Esophagus muscularis mucosa (tissue), 4 donors: Measurements from ENCODE around the gene KIAA1614. TPM values are rescaled to one million over a fixed set of nuclear protein-coding genes. Genes with fewer than 3 reads are reported as not detected.

ENCODE experiments used
- DNase-seq: peaks from one replicate; pipeline ENCODE4 v3.0.0-alpha.2; 2017; ENCODE audit errors: extremely low spot score
- H3K27ac ChIP-seq, 4 donors: fragments of 200-600 bp; sonication (generic); replicated peaks in 1 of 4; 1 replicate in 3 of 4; 2 replicates in 1 of 4; pipeline ENCODE4 v1.5.1; 2016 to 2019; ENCODE audit warnings: mild to moderate bottlenecking in 1 of 4
- H3K27me3 ChIP-seq, 4 donors: fragments of 200-600 bp; sonication (generic); one replicate each; pipeline versions ENCODE4 v1.5.1 to v1.6.0; 2016 to 2019
- H3K36me3 ChIP-seq, 4 donors: fragments of 200-600 bp; sonication (generic); one replicate each; pipeline ENCODE4 v1.5.1; 2016 to 2019
- H3K4me1 ChIP-seq, 4 donors: fragments of 200-600 bp; sonication (generic); one replicate each; pipeline ENCODE4 v1.5.1; 2016 to 2019
- H3K4me3 ChIP-seq, 4 donors: fragments of 200-600 bp; sonication (generic); 1 replicate in 2 of 4; 2 replicates in 2 of 4; pipeline ENCODE4 v1.5.1; 2016 to 2019; ENCODE audit warnings: mild to moderate bottlenecking in 4 of 4, moderate library complexity in 1 of 4
- H3K9me3 ChIP-seq, 4 donors: fragments of 200-600 bp; sonication (generic); 1 replicate in 3 of 4; 2 replicates in 1 of 4; pipeline ENCODE4 v1.5.1; 2016 to 2019
- CTCF ChIP-seq, 3 experiments: fragments of 200-600 bp in 2 of 3; fragments of 450-650 bp in 1 of 3; sonication (generic) in 2 of 3; IDR thresholded peaks; one replicate each; pipeline ENCODE4 v1.5.1; 2017 to 2019; ENCODE audit warnings: antibody characterized with exemption in 3 of 3, mild to moderate bottlenecking in 2 of 3, moderate library complexity in 1 of 3
- EP300 ChIP-seq: sonication (generic); formaldehyde crosslinking; IDR thresholded peaks from one replicate; pipeline ENCODE4 v1.6.1; 2017; ENCODE audit warnings: antibody characterized with exemption
- POLR2A ChIP-seq: fragments of 450-650 bp; IDR thresholded peaks from one replicate; pipeline ENCODE4 v1.6.1; 2017; ENCODE audit warnings: antibody characterized with exemption, moderate library complexity, mild to moderate bottlenecking, low read depth
- POLR2AphosphoS5 ChIP-seq, 2 donors: sonication (generic); formaldehyde crosslinking; IDR thresholded peaks; one replicate each; pipeline ENCODE4 v1.6.1; 2017; ENCODE audit warnings: antibody characterized with exemption in 2 of 2
- WGBS: methylation state at CpG from one replicate; pipeline ENCODE4 v1.1.5; 2018; 5-methylcytosine and 5-hydroxymethylcytosine counted together
- intact Hi-C: fragments of 100-400 bp; cut with DNase I; formaldehyde crosslinking; loops from one replicate; pipeline ENCODE4 v1.15.1; 2023
- total RNA-seq, 4 donors: library from RNA; depleted of rRNA; stranded (reverse); fragments of >200 nt; gene quantifications; one replicate each; pipeline versions ENCODE4 v1.1.0 to v1.2.1, GENCODE V29; 2016

The KIAA1614 gene
- total RNA-seq, 4 donors from 2014 or later = 15.4 to 30.0 (median 17.4) TPM

GRCh38 chr1:180964056-180964455 is 51.4 kb downstream of the KIAA1614 start:
- 87% methylated on average over 10 of the region's 10 CpGs for WGBS
- Histone ChIP-seq H3K9me3 (no peaks in the 10 kb centered on the region), H3K27ac (no peak overlapping the region), H3K36me3 (peaks cover 0 to 16% (median 6%) of the 10 kb centered on the region in 4 donors), H3K4me1 (peaks cover 0 to 13% (median 3%) of the 10 kb centered on the region in 4 donors), H3K27me3 (no peaks in the 10 kb centered on the region), H3K4me3 (no peak overlapping the region)
- intact Hi-C loops = no loop called here
- TF ChIP-seq POLR2A (no peak), CTCF (IDR thresholded peaks at IDR 0.05) (no peak), EP300 (no peak), POLR2AphosphoS5 (IDR thresholded peaks at IDR 0.05) (no peak)
- DNase-seq = no peak

- Histone ChIP-seq H3K36me3 (peaks cover 0 to 22% (median 5%) of the 10 kb centered on the region in 4 donors), H3K4me3 (no peak overlapping the region), H3K9me3 (no peaks in the 10 kb centered on the region), H3K27me3 (no peaks in the 10 kb centered on the region), H3K4me1 (peaks cover 0 to 17% (median 3%) of the 10 kb centered on the region in 4 donors), H3K27ac (no peak overlapping the region)
- no peak for TF ChIP-seq CTCF (IDR thresholded peaks at IDR 0.05)
- TF ChIP-seq POLR2AphosphoS5 (IDR thresholded peaks at IDR 0.05) = no peak
- TF ChIP-seq POLR2A = no peak
- TF ChIP-seq EP300 = no peak
- intact Hi-C loops = no loop called here
- WGBS = 97% methylated on average over 6 of the region's 6 CpGs
- DNase-seq = no peak
Observed at GRCh38 chr1:180964595-180964994, 51.9 kb downstream of the KIAA1614 start.

- H3K9me3 ChIP-seq = no peaks in the 10 kb centered on the region
- H3K36me3 ChIP-seq = peaks cover 0 to 31% (median 12%) of the 10 kb centered on the region in 4 donors
- no peaks in the 10 kb centered on the region for H3K27me3 ChIP-seq
- intact Hi-C loops = no loop called here
- TF ChIP-seq CTCF (IDR thresholded peaks at IDR 0.05) (no peak), POLR2A (no peak), POLR2AphosphoS5 (IDR thresholded peaks at IDR 0.05) (no peak), EP300 (no peak)
- H3K4me3 ChIP-seq = no peak overlapping the region
- no peak for DNase-seq
- H3K4me1 ChIP-seq = peaks cover 0 to 17% (median 3%) of the 10 kb centered on the region in 4 donors
- H3K27ac ChIP-seq = no peak overlapping the region
- WGBS = 96% methylated on average over 4 of the region's 4 CpGs
Observed at GRCh38 chr1:180966312-180966711, 53.6 kb downstream of the KIAA1614 start.

- Histone ChIP-seq H3K27me3 (no peaks in the 10 kb centered on the region), H3K27ac (no peak overlapping the region), H3K9me3 (no peaks in the 10 kb centered on the region), H3K36me3 (peaks cover 0 to 32% (median 16%) of the 10 kb centered on the region in 4 donors), H3K4me1 (peaks cover 0 to 17% (median 3%) of the 10 kb centered on the region in 4 donors), H3K4me3 (no peak overlapping the region)
- no peak for TF ChIP-seq POLR2A
- TF ChIP-seq POLR2AphosphoS5 (IDR thresholded peaks at IDR 0.05) = no peak
- no peak for TF ChIP-seq EP300
- no peak for TF ChIP-seq CTCF (IDR thresholded peaks at IDR 0.05)
- DNase-seq = no peak
- intact Hi-C loops = no loop called here
- WGBS = 83% methylated on average over 15 of the region's 15 CpGs
Observed at GRCh38 chr1:180966744-180967536, 54.2 kb downstream of the KIAA1614 start.
